ENCODE measurements around the gene ASAP2.
A peak's percentile ranks its signal among the peaks of the same experiment; 100 is the strongest.

The ASAP2 gene

GRCh38 chr2:9205963-9206948 is at the start of gene ASAP2:
TSS of gene ASAP2 (plus strand) at chr2:9206812. CDS start at chr2:9207105, 293 bp downstream.
- no peak for DNase-seq (ENCODE audit: low read depth, low spot score)

GRCh38 chr2:9158786-9159779 is 47.5 kb upstream of the ASAP2 start:
- DNase-seq (ENCODE audit: low read depth, low spot score) = no peak

DNA sequence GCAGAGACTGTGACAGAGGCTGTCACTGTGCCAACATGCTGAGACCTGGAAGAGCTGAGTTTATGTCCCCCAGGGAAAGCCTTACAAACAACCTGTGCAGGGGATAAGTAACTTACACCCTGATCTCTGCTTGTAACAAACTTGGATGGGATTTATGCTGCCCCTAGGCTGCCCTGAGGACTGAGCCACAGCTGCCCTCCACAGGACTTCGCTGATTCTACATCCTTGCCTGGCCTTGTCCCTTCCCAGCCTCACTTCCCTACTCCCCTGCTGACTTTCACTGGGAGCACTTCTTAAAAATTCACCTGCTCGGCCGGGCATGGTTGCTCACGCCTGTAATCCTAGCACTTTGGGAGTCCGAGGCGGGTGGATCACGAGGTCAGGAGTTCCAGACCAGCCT is 45.9 kb upstream of the ASAP2 start:
- no peak for DNase-seq (ENCODE audit: low read depth, low spot score)

DNA sequence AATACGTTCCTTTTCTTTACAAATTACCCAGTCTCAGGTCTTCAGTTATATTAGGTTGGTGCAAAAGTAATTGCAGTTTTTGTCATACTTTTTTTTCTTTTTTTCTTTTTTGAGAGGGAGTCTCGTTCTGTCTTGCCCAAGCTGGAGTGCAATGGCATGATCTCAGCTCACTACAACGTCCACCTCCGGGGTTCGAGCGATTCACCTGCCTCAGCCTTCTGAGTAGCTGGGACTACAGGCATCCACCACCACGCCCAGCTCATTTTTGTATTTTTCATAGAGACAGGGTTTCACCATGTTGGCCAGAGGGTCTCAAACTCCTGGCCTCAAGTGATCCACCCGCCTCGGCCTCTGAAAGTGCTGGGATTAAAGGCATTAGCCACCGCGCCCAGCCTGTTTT is 43.8 kb upstream of the ASAP2 start:
- DNase-seq (ENCODE audit: low read depth, low spot score) = no peak

DNA sequence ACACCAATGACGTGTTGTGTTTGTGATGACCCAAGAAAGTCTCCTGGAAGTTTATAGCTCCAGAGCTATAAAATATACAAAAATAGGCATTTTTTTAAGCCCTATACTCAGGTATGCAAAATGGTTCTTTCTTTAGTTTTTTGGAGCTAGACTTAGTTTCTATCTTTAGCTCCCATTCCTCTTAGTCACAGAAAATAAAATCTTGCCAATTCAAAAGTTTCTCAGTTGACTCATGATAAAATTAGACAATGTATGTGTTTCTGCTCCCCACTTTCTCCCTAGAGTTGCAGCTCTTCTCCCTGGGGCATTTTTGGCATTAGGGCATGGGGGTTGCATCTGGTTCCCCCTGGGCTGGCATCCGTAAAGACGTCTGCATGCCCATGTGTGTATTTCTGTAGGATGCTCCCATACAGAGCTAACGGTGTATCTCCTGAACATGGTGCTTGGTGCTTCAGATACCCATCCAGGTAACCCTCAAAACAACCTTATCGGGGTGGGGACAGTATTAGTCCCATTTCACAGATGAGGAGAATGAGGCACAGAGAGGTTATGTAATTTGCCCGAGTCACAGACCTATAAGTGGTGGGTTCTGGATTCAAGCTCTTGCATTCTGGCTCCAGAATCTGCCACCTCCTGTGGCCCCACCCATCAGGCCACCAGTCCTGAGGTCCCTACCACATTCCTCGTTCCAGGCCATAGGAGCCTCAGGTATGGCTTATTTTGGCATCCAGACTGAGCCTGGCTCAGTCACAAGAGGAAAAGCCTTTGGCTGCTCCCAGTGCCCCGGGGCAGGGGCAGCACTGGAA is 43.1 kb upstream of the ASAP2 start:
- no peak for DNase-seq (ENCODE audit: low read depth, low spot score)

DNA sequence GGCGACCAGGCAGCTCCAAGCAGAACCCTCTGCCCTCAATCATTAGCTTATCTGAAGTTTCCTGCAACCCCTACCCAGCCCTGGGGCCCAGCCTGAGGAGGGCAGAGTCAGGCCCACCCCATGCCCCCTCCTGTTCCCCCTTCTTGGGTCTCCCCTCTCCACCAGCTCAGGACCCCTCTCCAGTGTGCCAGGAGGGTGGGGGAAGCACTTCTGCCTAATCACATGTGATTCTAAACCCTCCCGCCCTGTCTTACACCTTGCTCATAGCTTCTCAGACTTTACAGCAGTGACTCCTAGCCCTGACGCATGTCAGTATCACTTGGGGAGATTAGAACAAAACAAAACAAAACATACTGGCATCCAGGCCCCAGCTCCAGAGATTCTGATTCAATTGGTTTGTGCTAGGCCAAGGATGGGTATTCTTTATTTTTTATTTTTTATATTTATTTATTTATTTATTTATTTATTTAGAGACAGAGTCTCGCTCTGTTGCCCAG is 42.5 kb upstream of the ASAP2 start:
- no peak for DNase-seq (ENCODE audit: low read depth, low spot score)

GRCh38 chr2:9165625-9166024 is 41.0 kb upstream of the ASAP2 start:
- DNase-seq (ENCODE audit: low read depth, low spot score) = no peak

- DNase-seq (ENCODE audit: low read depth, low spot score) = no peak
These were observed 39.8 kb upstream of the ASAP2 start for GRCh38 chr2:9166579-9167377.

GRCh38 chr2:9167718-9168657 is 38.6 kb upstream of the ASAP2 start:
- no peak for DNase-seq (ENCODE audit: low read depth, low spot score)

GRCh38 chr2:9168821-9169221 is 37.8 kb upstream of the ASAP2 start:
- DNase-seq (ENCODE audit: low read depth, low spot score) = no peak

GRCh38 chr2:9169349-9170107 is 37.1 kb upstream of the ASAP2 start:
- no peak for DNase-seq (ENCODE audit: low read depth, low spot score)

- DNase-seq (ENCODE audit: low read depth, low spot score) = no peak
These were observed 36.0 kb upstream of the ASAP2 start for GRCh38 chr2:9170458-9171130.

DNA sequence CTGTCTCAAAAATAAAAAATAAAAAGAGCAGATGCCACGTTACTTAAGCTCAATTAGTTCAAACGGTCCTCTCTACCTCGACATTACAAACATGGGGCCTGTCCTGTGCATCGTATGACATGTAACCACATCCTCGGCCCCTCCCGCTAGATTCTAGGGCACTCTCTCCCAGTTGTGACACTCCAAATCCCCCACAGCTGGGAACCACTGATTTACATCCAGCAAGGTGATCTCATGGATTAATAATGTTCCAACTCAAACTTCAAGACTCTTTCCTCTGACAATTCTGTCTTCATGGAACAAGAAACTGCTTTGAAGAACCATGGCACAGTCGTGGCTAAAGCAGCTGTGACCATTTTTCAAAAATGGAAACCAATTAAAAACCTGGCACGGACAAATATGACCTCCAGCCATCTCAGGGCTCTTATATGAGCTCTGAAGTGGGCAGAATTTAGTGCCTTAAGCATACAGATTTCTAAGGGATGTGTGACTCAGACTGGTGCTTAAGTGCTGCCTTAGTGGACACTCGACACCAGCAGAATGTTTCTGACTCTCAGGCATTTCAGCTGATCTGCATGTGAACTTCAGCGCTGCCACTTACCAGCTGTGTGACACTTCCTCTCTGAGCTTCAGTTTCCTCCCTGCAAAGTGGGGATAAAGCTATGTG is 31.7 kb upstream of the ASAP2 start:
- peak; percentile 47 for DNase-seq (ENCODE audit: low read depth, low spot score)

- no peak for DNase-seq (ENCODE audit: low read depth, low spot score)
These were observed 28.3 kb upstream of the ASAP2 start for GRCh38 chr2:9178110-9178903.

- DNase-seq (ENCODE audit: low read depth, low spot score) = no peak
These were observed 27.6 kb upstream of the ASAP2 start for GRCh38 chr2:9178904-9179571.
